ENCODE results near the gene EFR3B. TPM values are rescaled to one million over a fixed set of nuclear protein-coding genes. Genes with fewer than 3 reads are reported as not detected.
A peak's percentile ranks its signal among the peaks of the same experiment; 100 is the strongest.
"Not testable (repeated sequence)": the region's sequence is repeated elsewhere in the genome, so short reads cannot be mapped to it uniquely, and the experiment has no call there.

EFR3B gene
- total and polyA plus RNA-seq, 2 donors from 2014 or later, result 0.39 to 1.1 TPM

DNA sequence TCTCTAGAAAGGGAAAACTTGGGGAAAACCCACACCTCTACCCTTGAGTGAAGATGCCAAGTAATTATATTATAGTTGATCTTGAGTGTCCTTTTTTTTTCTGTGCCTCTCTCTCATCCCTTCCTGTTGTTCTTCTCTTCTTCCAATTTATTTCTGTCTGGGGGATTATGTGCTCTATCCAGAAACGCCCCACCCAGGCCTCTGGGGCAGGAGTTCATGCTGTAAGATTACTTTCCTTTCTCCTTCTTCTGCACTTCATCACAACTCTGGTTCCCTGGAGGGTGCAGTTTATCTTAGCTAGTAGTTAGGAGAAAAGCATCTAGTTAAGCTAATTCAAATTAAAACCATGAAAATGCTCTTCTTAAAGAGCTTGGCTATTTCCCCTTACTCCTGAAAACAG is 39.8 kb upstream of the EFR3B start:
- H3K9ac ChIP-seq (ENCODE audit: low read length in 3 of 3), result no peak overlapping the region
- no peaks in the 10 kb centered on the region for H3K36me3 ChIP-seq (ENCODE audit: control insufficient read depth in 2 of 3, insufficient read depth in 3 of 3, low read length in 3 of 3)
- no peaks in the 10 kb centered on the region for H3K27me3 ChIP-seq (ENCODE audit: control insufficient read depth, insufficient read depth, low read length)
- no peak overlapping the region for H3K4me3 ChIP-seq (ENCODE audit: low read length in 3 of 3)
- H3K4me1 ChIP-seq (ENCODE audit: control insufficient read depth in 2 of 3, insufficient read depth in 2 of 3, low read depth in 1 of 3, low read length in 3 of 3), result no peaks in the 10 kb centered on the region
- intact Hi-C loops (cut with DNase I), result no loop called here
- FAIRE-seq (no peak), DNase-seq (no peak)
- no peak overlapping the region for H3K27ac ChIP-seq (ENCODE audit: low read depth in 2 of 2, low read length in 2 of 2)
- no peaks in the 10 kb centered on the region for H3K9me3 ChIP-seq (ENCODE audit: control insufficient read depth in 2 of 3, insufficient read depth in 1 of 3, low read length in 3 of 3)
- TF ChIP-seq, protein P1, sequence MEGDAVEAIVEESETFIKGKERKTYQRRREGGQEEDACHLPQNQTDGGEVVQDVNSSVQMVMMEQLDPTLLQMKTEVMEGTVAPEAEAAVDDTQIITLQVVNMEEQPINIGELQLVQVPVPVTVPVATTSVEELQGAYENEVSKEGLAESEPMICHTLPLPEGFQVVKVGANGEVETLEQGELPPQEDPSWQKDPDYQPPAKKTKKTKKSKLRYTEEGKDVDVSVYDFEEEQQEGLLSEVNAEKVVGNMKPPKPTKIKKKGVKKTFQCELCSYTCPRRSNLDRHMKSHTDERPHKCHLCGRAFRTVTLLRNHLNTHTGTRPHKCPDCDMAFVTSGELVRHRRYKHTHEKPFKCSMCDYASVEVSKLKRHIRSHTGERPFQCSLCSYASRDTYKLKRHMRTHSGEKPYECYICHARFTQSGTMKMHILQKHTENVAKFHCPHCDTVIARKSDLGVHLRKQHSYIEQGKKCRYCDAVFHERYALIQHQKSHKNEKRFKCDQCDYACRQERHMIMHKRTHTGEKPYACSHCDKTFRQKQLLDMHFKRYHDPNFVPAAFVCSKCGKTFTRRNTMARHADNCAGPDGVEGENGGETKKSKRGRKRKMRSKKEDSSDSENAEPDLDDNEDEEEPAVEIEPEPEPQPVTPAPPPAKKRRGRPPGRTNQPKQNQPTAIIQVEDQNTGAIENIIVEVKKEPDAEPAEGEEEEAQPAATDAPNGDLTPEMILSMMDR (IDR thresholded peaks at IDR 0.05; ENCODE audit: borderline replicate concordance, extremely low read depth, insufficient read depth), result no peak

DNA sequence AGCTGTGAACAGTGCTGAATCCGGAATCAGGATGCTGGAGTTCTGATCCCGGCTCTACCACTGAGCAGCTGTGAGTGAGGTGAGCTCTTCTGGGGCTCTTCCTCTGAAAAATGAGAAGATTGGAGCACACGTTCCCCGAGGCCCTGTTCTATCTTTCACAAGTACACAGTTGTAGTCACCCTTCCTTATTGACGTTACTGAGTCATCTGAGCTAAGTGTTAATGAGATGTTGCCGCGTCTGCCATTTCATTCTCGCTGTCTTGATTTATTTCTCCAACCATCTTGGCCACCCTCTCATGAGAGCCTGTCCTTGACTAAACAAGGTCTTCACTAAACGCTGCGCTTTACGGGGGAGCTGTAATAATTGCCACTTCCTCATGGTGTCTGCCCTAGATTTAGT is 31.9 kb upstream of the EFR3B start:
- no peak for FAIRE-seq
- Histone ChIP-seq H3K27me3 (ENCODE audit: control insufficient read depth, insufficient read depth, low read length) (no peaks in the 10 kb centered on the region), H3K9ac (ENCODE audit: low read length in 3 of 3) (no peak overlapping the region), H3K36me3 (ENCODE audit: control insufficient read depth in 2 of 3, insufficient read depth in 3 of 3, low read length in 3 of 3) (no peaks in the 10 kb centered on the region), H3K4me1 (ENCODE audit: control insufficient read depth in 2 of 3, insufficient read depth in 2 of 3, low read depth in 1 of 3, low read length in 3 of 3) (no peaks in the 10 kb centered on the region), H3K27ac (ENCODE audit: low read depth in 2 of 2, low read length in 2 of 2) (no peak overlapping the region), H3K9me3 (ENCODE audit: control insufficient read depth in 2 of 3, insufficient read depth in 1 of 3, low read length in 3 of 3) (no peaks in the 10 kb centered on the region), H3K4me3 (ENCODE audit: low read length in 3 of 3) (no peak overlapping the region)
- DNase-seq, result peak in 1 of 5 donors; percentile 11
- intact Hi-C loops (cut with DNase I), result no loop called here
- TF ChIP-seq, protein P1 (IDR thresholded peaks at IDR 0.05; ENCODE audit: borderline replicate concordance, extremely low read depth, insufficient read depth), result no peak

DNA sequence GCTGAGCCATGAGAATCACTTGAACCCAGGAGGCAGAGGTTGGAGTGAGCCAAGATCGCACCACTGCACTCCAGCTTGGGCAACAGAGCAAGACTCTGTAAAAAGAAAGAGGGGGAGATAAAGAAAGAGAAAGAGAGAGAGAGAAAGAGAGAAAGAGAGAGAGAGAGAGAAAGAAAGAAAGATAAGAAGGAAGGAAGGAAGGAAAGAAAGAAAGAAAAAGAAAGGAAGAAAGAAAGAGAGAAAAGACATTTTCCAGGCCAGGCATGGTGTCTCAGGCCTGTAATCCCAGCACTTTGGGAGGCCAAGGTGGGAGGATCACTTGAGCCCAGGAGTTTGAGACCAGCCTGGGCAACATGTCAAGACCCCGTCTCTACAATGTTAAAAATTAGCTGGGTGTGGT is 30.5 kb upstream of the EFR3B start:
- H3K27ac ChIP-seq (ENCODE audit: low read depth in 2 of 2, low read length in 2 of 2); DNase-seq; H3K9ac ChIP-seq (ENCODE audit: low read length in 3 of 3); H3K36me3 ChIP-seq (ENCODE audit: control insufficient read depth in 2 of 3, insufficient read depth in 3 of 3, low read length in 3 of 3); FAIRE-seq; H3K4me3 ChIP-seq (ENCODE audit: low read length in 3 of 3); H3K4me1 ChIP-seq (ENCODE audit: control insufficient read depth in 2 of 3, insufficient read depth in 2 of 3, low read depth in 1 of 3, low read length in 3 of 3); H3K9me3 ChIP-seq (ENCODE audit: control insufficient read depth in 2 of 3, insufficient read depth in 1 of 3, low read length in 3 of 3); H3K27me3 ChIP-seq (ENCODE audit: control insufficient read depth, insufficient read depth, low read length); intact Hi-C loops (cut with DNase I): not testable (repeated sequence)

DNA sequence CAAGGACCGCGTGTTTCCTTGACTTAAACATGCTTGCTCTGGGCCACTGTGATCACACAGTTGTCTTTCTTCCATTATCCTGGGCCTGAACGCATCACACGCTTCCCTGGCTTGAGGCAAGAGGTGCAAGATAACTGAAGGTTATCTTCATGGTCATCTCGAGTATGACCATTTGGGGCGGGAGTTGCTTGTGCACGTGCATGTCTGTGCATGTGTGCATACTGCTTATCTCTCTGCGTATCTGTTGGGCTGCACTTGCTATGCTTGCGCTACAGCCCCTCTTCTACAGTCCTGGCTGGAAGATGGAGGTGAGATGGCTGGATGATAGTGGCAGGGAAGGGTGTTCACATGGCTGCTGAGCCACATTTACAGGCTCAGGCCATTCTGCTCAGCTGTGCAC is 27.2 kb upstream of the EFR3B start:
- no peak overlapping the region for H3K4me3 ChIP-seq (ENCODE audit: low read length in 3 of 3)
- H3K27ac ChIP-seq (ENCODE audit: low read depth in 2 of 2, low read length in 2 of 2), result no peak overlapping the region
- no peak for FAIRE-seq
- H3K27me3 ChIP-seq (ENCODE audit: control insufficient read depth, insufficient read depth, low read length), result no peaks in the 10 kb centered on the region
- H3K36me3 ChIP-seq (ENCODE audit: control insufficient read depth in 2 of 3, insufficient read depth in 3 of 3, low read length in 3 of 3), result no peaks in the 10 kb centered on the region
- intact Hi-C loops (cut with DNase I), result no loop called here
- H3K4me1 ChIP-seq (ENCODE audit: control insufficient read depth in 2 of 3, insufficient read depth in 2 of 3, low read depth in 1 of 3, low read length in 3 of 3), result no peaks in the 10 kb centered on the region
- H3K9me3 ChIP-seq (ENCODE audit: control insufficient read depth in 2 of 3, insufficient read depth in 1 of 3, low read length in 3 of 3), result no peaks in the 10 kb centered on the region
- H3K9ac ChIP-seq (ENCODE audit: low read length in 3 of 3), result no peak overlapping the region
- no peak for DNase-seq
- TF ChIP-seq, protein P1 (IDR thresholded peaks at IDR 0.05; ENCODE audit: borderline replicate concordance, extremely low read depth, insufficient read depth), result no peak
